Measurements from ENCODE around the gene ATP2B1.

DNA sequence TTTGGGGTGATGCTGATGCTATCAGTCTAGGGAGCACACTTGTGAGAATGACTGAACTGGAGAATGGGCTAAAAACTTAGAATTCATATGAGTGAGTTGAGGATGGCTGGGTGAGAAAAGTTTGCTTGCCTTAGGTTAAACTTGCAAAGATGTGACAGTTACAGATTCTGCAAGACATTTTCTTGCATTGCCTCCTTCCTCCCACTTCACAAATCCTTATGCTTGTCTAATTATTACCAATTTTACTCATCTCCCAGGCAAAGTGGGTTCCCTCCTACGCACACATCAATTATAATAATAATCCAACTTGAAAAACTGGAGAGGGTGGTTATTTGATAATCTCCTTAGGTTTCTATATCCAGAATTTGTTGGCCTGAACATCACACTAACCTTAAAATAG is 50.9 kb downstream of the ATP2B1 start:
- TF ChIP-seq, protein P1, sequence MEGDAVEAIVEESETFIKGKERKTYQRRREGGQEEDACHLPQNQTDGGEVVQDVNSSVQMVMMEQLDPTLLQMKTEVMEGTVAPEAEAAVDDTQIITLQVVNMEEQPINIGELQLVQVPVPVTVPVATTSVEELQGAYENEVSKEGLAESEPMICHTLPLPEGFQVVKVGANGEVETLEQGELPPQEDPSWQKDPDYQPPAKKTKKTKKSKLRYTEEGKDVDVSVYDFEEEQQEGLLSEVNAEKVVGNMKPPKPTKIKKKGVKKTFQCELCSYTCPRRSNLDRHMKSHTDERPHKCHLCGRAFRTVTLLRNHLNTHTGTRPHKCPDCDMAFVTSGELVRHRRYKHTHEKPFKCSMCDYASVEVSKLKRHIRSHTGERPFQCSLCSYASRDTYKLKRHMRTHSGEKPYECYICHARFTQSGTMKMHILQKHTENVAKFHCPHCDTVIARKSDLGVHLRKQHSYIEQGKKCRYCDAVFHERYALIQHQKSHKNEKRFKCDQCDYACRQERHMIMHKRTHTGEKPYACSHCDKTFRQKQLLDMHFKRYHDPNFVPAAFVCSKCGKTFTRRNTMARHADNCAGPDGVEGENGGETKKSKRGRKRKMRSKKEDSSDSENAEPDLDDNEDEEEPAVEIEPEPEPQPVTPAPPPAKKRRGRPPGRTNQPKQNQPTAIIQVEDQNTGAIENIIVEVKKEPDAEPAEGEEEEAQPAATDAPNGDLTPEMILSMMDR (IDR thresholded peaks at IDR 0.05) = no peak
- TF ChIP-seq POLR2AphosphoS5 (IDR thresholded peaks at IDR 0.05; ENCODE audit: insufficient read depth in 1 of 2, low read depth in 1 of 2) (no peak), POLR2A (IDR thresholded peaks at IDR 0.05) (no peak)
